NCI-H345 treated with DMSO at 0.1 percent for 48 hours (cell line): ENCODE results near the gene BRINP3.
"Not testable (repeated sequence)": the region's sequence is repeated elsewhere in the genome, so short reads cannot be mapped to it uniquely, and the experiment has no call there.

Experiments used
- DNase-seq: peaks from one replicate; lab custom pipeline; 2025; ENCODE audit not compliant: unreplicated experiment; lab: John Stamatoyannopoulos, UW

BRINP3 gene

DNA sequence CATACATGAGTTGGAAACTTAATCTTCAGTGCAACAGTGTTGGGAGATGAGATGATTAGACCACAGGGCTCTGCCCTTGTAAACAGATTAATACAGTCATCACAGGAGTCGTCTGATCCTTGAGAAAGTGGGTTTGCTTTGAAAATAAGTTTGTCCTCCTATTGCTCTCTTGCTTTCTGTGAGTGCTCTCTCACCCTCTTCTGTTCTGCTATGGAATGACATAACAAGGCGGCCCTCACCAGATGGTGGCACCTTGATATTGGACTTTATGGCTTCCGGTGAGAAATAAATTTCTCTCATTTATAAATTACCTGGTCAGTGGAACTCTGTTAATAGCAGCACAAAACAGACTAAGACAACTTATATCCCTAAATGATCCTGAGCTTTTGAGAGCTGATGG is 353.6 kb downstream of the BRINP3 start:
- no peak for DNase-seq

DNA sequence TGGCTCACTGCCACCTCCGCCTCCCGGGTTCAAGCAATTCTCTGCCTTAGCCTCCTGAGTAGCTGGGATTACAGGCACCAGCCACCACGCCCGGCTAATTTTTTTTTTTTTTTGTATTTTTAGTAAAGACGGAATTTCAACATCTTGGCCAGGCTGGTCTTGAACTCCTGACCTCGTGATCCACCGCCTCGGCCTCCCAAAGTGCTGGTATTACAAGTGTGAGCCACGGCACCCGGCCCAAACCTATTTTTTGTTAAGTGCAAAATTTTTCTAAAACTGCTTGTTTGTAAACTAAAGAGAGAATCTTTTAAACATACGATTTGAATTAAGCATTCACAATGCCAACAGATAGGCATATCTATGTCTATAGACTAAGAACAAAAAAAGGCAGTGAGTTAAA is 357.1 kb downstream of the BRINP3 start:
- not testable (repeated sequence) for DNase-seq

DNA sequence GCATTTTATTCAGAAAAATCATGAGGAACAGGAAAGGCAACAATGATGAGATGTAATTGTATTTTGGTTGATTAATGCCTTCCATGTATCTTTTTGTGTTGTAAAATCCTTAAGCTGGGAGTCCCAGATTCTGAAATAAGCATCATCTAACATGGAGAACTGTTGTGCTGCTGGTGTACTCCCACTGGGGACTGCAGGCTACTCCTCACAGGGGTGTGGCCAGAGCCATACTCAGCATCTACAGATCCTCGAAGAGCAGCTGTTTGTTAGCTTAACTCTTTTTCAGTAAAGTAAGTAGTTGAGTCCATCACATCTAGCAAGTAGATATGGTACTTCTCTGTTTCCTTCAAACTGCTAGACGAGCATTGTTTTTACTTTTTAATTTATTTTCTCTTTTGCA is 358.0 kb downstream of the BRINP3 start:
- DNase-seq: no peak

DNA sequence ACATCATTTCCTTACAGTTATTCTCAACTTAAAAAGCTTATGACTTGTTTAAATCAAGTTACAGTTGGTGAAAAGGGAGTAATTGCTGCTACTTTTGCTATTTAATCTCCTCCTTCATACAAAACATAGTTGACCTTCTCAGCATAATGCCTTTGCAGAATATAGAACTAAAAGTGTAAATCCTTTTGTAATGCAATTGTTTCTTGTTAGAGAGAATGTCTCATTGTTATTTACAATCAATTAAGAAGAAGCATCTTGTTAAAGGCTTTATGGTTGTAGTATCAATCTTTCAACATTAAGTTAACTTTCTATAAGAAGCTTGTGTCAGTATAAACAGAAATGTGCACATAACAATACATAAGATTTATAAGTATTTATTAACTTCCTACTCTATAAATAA is 360.7 kb downstream of the BRINP3 start:
- no peak for DNase-seq

DNA sequence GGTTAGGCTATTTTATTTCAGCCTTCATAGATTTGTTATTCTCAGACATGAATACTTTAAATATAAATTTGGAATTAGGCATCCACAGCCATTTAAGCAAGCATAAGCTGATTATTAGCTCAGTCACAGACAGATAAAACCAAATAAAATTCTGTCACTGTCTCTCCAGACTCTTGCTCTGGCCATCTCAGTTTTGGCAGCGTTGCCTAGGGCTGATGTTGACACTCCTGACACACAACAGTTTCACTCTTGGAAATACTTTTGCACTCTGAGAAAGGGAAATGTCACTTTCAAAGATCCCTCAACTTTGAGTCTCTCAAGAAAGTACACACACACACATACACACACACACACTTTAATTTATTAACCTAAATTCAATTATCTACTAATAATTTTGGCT is 372.7 kb downstream of the BRINP3 start:
- DNase-seq: no peak

DNA sequence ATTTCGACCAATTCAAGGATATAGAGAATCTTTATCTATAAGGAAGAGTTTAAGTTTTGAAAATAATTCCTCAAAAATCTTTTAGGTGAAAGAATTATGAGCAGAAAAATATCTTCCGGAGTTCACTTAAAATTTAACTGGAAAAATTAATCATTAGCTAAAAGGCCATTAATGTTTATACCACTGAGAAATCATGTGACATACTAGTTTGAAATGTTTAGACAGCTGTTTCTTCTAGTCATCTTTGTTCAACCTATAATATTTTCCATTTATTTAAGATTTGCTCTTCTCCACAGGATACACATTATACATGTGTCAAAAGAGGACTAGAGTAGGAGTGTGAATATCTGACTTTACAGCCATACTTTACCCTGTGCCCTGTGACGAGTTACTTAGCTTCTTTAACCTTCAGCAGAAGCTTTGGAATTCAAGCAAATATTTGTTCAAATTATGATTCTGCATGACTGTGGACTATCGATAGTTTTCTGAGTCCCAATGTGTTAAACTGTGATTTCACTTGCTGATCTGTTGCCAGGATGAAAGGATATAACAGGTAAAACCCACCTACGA is 374.8 kb downstream of the BRINP3 start:
- DNase-seq: no peak

DNA sequence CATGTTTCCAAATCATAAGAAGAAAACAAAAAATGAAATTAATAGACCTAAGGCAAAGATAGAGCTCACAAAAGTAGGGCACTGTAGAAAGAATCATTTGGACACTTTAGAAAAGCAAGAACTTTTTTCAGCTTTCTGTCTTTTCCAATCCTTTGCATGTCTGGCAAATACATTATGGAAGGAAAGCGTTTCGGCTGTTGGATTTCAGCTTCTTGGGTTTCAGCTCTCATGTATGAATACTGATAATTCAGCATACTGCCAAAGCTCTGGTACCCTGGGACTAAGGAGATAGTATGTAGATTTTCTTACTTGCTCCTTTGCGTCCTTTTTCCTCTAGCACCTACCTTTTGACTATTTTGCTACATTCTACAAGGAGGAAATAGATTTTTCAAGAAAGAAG is 375.9 kb downstream of the BRINP3 start:
- DNase-seq: no peak

DNA sequence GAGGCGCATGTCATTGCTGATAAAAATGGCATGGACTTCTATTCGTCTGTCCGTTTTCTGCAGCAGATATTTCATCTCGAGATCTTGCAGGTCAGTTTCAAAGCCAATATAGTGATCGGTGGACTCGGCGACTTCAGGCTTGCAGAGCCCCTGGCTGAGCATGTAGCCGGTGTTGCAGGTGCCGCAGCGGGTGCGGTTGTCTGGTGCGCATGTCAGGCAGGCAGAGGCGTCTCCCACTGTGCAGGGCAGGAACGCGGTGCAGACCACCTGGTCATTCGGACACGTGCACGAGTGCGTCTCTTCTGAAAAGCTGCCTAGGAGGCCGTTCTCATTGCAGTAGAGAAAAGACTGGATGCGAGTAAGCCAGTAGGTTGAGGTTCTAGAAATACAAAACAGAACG is 378.9 kb downstream of the BRINP3 start:
- no peak for DNase-seq

DNA sequence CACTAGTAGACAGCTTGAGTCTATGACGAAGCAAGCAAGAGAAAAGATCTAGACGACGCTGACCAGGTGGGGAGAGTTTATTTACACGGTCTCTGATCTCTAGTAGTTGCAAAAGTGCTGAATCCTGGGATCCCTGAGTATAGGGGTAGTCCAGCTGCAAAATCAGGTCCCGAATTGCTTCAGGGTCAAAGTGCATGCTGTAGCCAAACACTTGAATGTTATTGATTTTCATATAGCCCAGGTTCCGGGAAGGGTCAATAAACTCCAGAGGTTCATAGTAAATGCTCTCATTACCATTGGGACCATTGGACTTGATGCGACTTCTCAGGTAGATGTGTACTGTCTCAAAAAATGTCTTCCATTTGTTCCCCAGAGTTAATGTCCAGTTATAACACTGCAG is 379.6 kb downstream of the BRINP3 start:
- DNase-seq: no peak

DNA sequence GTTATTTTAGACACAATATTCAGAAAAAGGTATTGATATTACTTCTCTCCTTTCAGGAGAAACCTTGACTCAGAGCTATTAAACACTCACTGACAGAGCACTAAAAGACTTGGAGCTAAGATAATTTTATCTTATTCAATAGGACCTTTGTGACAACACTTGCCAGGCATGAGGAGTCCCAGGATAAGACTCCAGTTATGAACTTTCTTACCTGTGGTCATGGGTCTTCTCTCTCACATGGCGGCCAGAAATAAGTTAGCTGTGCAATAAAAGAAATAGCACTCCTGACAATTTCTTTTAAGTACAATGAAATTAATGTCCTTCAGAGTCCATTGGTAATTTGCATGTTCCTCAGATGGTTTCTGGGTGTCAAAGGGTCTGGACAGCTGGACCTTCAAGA is 382.1 kb downstream of the BRINP3 start:
- DNase-seq: no peak

DNA sequence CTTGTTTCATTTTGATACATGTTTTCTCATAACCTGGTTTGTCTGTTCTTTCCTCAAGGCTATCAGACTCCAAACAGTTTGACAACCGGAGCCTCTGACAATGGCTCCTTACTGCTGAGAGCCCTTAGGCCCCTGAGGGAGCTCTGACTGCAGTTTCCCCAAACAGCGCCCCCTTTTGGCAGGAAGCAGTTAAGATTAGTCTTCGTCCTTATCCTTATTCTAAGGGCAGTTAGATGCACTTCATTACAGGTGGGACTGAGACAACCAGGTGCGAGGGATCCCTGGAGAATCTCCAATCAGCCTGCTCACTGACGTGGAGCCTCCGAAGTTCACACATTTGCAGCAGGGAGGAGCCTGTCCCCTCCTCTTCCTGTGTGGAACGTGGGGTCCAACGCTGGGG is 393.1 kb downstream of the BRINP3 start:
- no peak for DNase-seq

DNA sequence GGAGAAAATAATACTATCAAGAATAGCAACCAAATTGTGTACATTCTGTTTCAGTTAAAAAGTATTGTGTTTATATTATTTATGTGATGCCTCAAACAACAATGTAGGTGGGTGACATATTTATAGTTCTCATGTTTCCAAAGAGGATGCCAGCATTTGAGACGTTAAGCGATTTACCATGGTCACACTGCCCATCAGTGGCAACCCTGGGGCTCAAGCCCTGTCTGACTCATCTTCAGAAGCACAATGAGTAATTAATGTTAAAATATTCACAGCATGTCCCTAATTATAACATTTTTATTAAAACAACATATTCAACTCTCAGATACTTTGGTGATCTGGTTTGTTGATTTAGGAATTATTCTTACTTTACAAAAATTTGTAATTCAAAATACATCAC is 409.4 kb downstream of the BRINP3 start:
- DNase-seq: no peak

DNA sequence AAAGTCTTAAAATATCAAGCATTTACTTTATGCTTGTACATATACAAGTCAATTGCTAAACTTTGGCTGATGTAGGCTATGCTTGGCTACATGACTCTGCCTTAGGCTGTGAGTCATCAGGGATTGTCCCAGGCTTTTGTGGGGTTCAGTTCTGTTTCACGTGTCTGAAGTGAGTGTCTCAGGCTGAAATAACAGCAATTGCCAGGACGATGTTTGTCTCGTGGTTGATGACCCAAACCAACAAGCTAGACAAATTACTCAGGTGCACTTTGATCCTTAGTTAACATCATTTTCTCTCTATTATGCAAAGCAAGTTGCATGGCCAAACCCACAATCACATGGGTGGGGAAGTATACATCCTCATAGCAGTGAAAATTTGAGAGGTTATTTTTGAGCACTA is 410.1 kb downstream of the BRINP3 start:
- DNase-seq: no peak

DNA sequence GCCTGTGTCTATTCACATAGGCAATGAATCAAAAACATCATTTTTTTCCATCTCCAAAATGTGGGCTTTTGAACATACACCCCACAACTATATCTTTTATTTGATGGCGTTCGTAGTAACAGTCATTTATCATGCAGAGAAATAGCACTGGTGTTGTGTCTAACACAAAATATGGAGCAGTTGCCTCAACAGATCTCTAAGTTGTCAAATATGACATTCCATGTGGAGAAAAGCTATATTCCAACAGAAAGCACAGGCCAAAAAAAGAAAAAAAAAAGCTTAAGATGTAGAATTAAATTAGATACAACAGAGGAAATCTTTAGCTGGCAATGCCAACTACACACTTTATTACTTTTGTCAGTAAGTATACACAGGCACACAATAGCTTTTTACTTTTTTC is 411.7 kb downstream of the BRINP3 start:
- no peak for DNase-seq

DNA sequence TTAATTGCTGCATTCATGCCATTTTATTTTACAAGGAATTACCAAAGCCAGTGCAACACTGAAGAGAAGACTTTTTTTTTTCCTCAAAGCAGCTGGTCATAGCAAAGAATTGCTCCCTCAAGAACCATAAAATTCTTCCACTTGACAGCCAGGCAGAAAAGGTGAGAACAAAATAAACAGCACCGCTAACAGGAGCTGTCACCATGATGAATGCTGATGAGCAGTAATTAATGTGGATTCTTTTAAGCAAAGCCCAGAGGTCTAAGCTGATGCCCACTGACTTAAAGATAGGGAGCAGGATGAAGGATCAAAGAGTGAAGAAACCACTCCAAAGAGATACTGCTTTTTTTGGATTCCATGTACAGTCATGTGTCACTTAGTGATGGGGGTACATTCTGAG is 428.4 kb downstream of the BRINP3 start:
- no peak for DNase-seq
